H9 (cell line): Measurements from ENCODE around the gene C1QTNF6. TPM values are rescaled to one million over a fixed set of nuclear protein-coding genes. Genes with fewer than 3 reads are reported as not detected.

Experiments
- DNase-seq: peaks from one replicate; pipeline ENCODE4 v3.0.0-alpha.2; 2017
- H2AFZ ChIP-seq: one replicate; pipeline ENCODE4 v1.6.1; 2013; ENCODE audit warnings: mild to moderate bottlenecking, low read length, control low read depth, moderate library complexity
- H2AK5ac ChIP-seq: 2 replicates; pipeline ENCODE4 v1.6.1; 2013; ENCODE audit warnings: low read length, control low read depth, mixed read lengths; ENCODE audit not compliant: insufficient read length
- H2BK120ac ChIP-seq: one replicate; pipeline ENCODE4 v1.6.1; 2013; ENCODE audit warnings: low read depth, mild to moderate bottlenecking, low read length, control low read depth, inconsistent platforms; ENCODE audit not compliant: poor library complexity, severe bottlenecking
- H2BK12ac ChIP-seq: 2 replicates; pipeline ENCODE4 v1.6.1; 2013; ENCODE audit warnings: low read length, control low read depth, mixed read lengths, low read depth; ENCODE audit not compliant: insufficient read length
- H2BK15ac ChIP-seq: 2 replicates; pipeline ENCODE4 v1.6.1; 2013; ENCODE audit warnings: low read depth, low read length, control low read depth
- H2BK20ac ChIP-seq: one replicate; pipeline ENCODE4 v1.6.1; 2013; ENCODE audit warnings: low read depth, mild to moderate bottlenecking, low read length, control low read depth, inconsistent platforms; ENCODE audit not compliant: poor library complexity, severe bottlenecking
- H2BK5ac ChIP-seq: 2 replicates; pipeline ENCODE4 v1.6.1; 2013; ENCODE audit warnings: low read length, control low read depth, mixed read lengths; ENCODE audit not compliant: insufficient read length
- H3K14ac ChIP-seq: 2 replicates; pipeline ENCODE4 v1.6.1; 2013; ENCODE audit warnings: low read length, control low read depth; ENCODE audit not compliant: insufficient read depth
- H3K18ac ChIP-seq: 2 replicates; pipeline ENCODE4 v1.6.1; 2013; ENCODE audit warnings: low read depth, mild to moderate bottlenecking, mixed read lengths, low read length, control low read depth; ENCODE audit not compliant: insufficient read length
- H3K23ac ChIP-seq: 2 replicates; pipeline ENCODE4 v1.6.1; 2013; ENCODE audit warnings: low read length, control low read depth, mixed read lengths, low read depth; ENCODE audit not compliant: insufficient read length
- H3K23me2 ChIP-seq: 2 replicates; pipeline ENCODE4 v1.6.1; 2013; ENCODE audit warnings: low read depth, mild to moderate bottlenecking, mixed read lengths, low read length, control low read depth; ENCODE audit not compliant: insufficient read length, poor library complexity, severe bottlenecking
- H3K27ac ChIP-seq: 2 replicates; pipeline ENCODE4 v1.5.1; 2013; ENCODE audit warnings: low read length, control low read depth, mixed read lengths, low read depth; ENCODE audit not compliant: insufficient read length
- H3K27me3 ChIP-seq: 2 replicates; pipeline ENCODE4 v1.6.1; 2013; ENCODE audit warnings: low read length, control low read depth, inconsistent platforms; ENCODE audit not compliant: insufficient read depth
- H3K4ac ChIP-seq: 2 replicates; pipeline ENCODE4 v1.6.1; 2013; ENCODE audit warnings: low read depth, mild to moderate bottlenecking, control low read depth, inconsistent platforms, low read length, moderate library complexity
- H3K4me1 ChIP-seq: 2 replicates; pipeline ENCODE4 v1.6.1; 2013; ENCODE audit warnings: low read length, control low read depth, inconsistent platforms; ENCODE audit not compliant: insufficient read depth
- H3K4me2 ChIP-seq: 2 replicates; pipeline ENCODE4 v1.6.1; 2013; ENCODE audit warnings: low read length, control low read depth, mixed read lengths; ENCODE audit not compliant: insufficient read length, insufficient read depth
- H3K56ac ChIP-seq: 2 replicates; pipeline ENCODE4 v1.6.1; 2013; ENCODE audit warnings: low read depth, mild to moderate bottlenecking, mixed read lengths, low read length, control low read depth; ENCODE audit not compliant: insufficient read length
- H3K79me1 ChIP-seq: 2 replicates; pipeline ENCODE4 v1.6.1; 2013; ENCODE audit warnings: low read depth, mild to moderate bottlenecking, moderate library complexity, low read length, control low read depth, inconsistent platforms; ENCODE audit not compliant: insufficient read depth, poor library complexity, severe bottlenecking
- H3K79me2 ChIP-seq: 2 replicates; pipeline ENCODE4 v1.6.1; 2013; ENCODE audit warnings: low read length, control low read depth, inconsistent platforms; ENCODE audit not compliant: insufficient read depth
- H3K9ac ChIP-seq: 2 replicates; pipeline ENCODE4 v1.6.1; 2013; ENCODE audit warnings: low read length, control low read depth, mixed read lengths; ENCODE audit not compliant: insufficient read length; ENCODE audit errors: extremely low read depth
- H3K9me3 ChIP-seq: one replicate; pipeline ENCODE4 v1.6.1; 2013; ENCODE audit warnings: low read depth, low read length, inconsistent platforms; ENCODE audit not compliant: control insufficient read depth
- H3T11ph ChIP-seq: one replicate; pipeline ENCODE4 v1.6.1; 2013; ENCODE audit warnings: mild to moderate bottlenecking, low read length, control low read depth, inconsistent platforms
- H4K20me1 ChIP-seq: one replicate; pipeline ENCODE4 v1.6.1; 2013; ENCODE audit not compliant: control insufficient read depth, insufficient read length, insufficient read depth
- H4K5ac ChIP-seq: 2 replicates; pipeline ENCODE4 v1.6.1; 2013; ENCODE audit warnings: low read depth, mild to moderate bottlenecking, mixed read lengths, low read length, control low read depth; ENCODE audit not compliant: insufficient read length
- H4K8ac ChIP-seq: replicated peaks from 2 replicates; pipeline ENCODE4 v1.6.1; 2013; ENCODE audit warnings: low read length, control low read depth, mixed read lengths, low read depth; ENCODE audit not compliant: insufficient read length
- H4K91ac ChIP-seq: 2 replicates; pipeline ENCODE4 v1.6.1; 2013; ENCODE audit warnings: low read depth, mild to moderate bottlenecking, moderate library complexity, mixed read lengths, low read length, control low read depth; ENCODE audit not compliant: insufficient read length
- H3K27ac Mint-ChIP-seq, 3 experiments: 2 replicates in 2 of 3; 3 replicates in 1 of 3; pipeline ENCODE4 v1.8.0; 2020 to 2021; ENCODE audit warnings: mixed read lengths in 3 of 3, mild to moderate bottlenecking in 1 of 3, moderate library complexity in 1 of 3
- H3K27me3 Mint-ChIP-seq: 2 replicates; pipeline ENCODE4 v1.8.0; 2021; ENCODE audit warnings: low read depth, mild to moderate bottlenecking, moderate library complexity, mixed read lengths
- H3K36me3 Mint-ChIP-seq, 3 experiments: 2 replicates in 2 of 3; 3 replicates in 1 of 3; pipeline ENCODE4 v1.8.0; 2020 to 2021; ENCODE audit warnings: low read depth in 3 of 3, mixed read lengths in 3 of 3; ENCODE audit not compliant: insufficient read depth in 1 of 3
- H3K4me1 Mint-ChIP-seq, 2 experiments: 2 replicates each; pipeline ENCODE4 v1.8.0; 2020; ENCODE audit warnings: mixed read lengths in 2 of 2
- H3K4me3 Mint-ChIP-seq, 2 experiments: 2 replicates in 1 of 2; 3 replicates in 1 of 2; pipeline ENCODE4 v1.8.0; 2020 to 2021; ENCODE audit warnings: mild to moderate bottlenecking in 2 of 2, mixed read lengths in 2 of 2, moderate library complexity in 1 of 2
- H3K9me3 Mint-ChIP-seq, 2 experiments: 2 replicates in 1 of 2; 3 replicates in 1 of 2; pipeline ENCODE4 v1.8.0; 2020; ENCODE audit warnings: mild to moderate bottlenecking in 2 of 2, mixed read lengths in 2 of 2, moderate library complexity in 1 of 2
- WGBS: extraction: QIAGEN DNeasy Blood & Tissue Kit; methylation state at CpG from one replicate; pipeline ENCODE4 v1.1.7; 2013; ENCODE audit warnings: missing lambda C conversion rate, low lambda C conversion rate, mixed read lengths; ENCODE audit not compliant: insufficient read length; ENCODE audit errors: extremely low coverage; 5-methylcytosine and 5-hydroxymethylcytosine counted together
- total RNA-seq: library from RNA; stranded (reverse); gene quantifications from 2 replicates; pipeline ENCODE4 v1.2.1, GENCODE V29; 2021
- TF ChIP-seq, protein P1 (sequence below): fragments of 200-600 bp; sonication (generic); conservative IDR thresholded peaks from 3 replicates; pipeline ENCODE4 v1.8.0; 2021; ENCODE audit warnings: antibody characterized with exemption, mild to moderate bottlenecking

The C1QTNF6 gene
- total RNA-seq, 1 experiment from 2014 or later, result 5.0 TPM

DNA sequence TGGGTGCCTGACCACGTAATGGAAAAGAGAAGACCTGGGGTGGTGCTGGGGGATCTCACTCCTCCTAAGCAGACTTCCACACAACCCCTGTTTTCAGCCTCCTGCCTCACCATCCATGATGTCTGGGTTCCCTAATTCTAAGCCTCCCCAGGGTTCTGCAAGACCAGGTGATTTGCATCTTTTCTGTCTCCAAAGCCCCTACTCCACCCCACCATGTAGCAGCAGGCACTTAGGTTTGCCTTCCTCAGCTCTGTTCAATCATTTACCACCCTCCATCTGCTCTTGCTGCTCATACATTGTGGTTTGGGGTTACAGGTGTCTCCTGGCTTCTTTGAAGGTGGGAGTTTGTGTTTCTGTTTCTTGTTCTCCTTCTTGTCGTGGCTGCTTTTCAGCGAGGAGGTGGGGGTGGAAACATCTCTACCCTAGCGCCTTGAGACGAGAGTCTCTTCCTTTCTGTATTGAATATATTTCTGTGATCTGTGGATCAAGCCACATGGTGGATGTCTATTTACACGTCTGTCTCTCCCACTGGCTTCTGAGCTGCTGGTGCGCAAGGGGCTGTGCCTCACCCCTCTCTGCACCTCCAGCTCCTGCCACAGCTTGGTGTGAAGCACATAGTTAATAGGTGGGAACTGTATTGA lies 30.8 kb upstream of the C1QTNF6 start:
- Histone ChIP-seq H3T11ph (no peak overlapping the region), H4K20me1 (no peaks in the 10 kb centered on the region), H3K4me2 (no peak overlapping the region), H2AK5ac (no peak overlapping the region), H3K27me3 (no peaks in the 10 kb centered on the region), H3K4ac (no peak overlapping the region), H4K8ac (no peak overlapping the region), H3K18ac (no peak overlapping the region), H2BK15ac (no peak overlapping the region), H2AFZ (no peak overlapping the region), H3K9me3 (no peaks in the 10 kb centered on the region), H3K14ac (no peak overlapping the region), H2BK12ac (no peak overlapping the region), H2BK20ac (no peak overlapping the region), H4K5ac (no peak overlapping the region), H4K91ac (no peak overlapping the region), H3K79me1 (no peaks in the 10 kb centered on the region), H2BK120ac (no peak overlapping the region), H3K27ac (no peak overlapping the region), H3K79me2 (no peaks in the 10 kb centered on the region), H2BK5ac (no peak overlapping the region), H3K4me1 (no peaks in the 10 kb centered on the region), H3K23me2 (no peaks in the 10 kb centered on the region), H3K56ac (no peak overlapping the region), H3K23ac (no peak overlapping the region), H3K9ac (no peak overlapping the region)
- H3K9me3 Mint-ChIP-seq, result no peaks in the 10 kb centered on the region
- WGBS, result no CpG with 5 or more reads among the region's 7 CpGs
- no peak for DNase-seq
- H3K4me1 Mint-ChIP-seq, result peaks cover 15 to 33% of the 10 kb centered on the region in 2 experiments
- no peak overlapping the region for H3K27ac Mint-ChIP-seq
- no peak overlapping the region for H3K4me3 Mint-ChIP-seq
- no peaks in the 10 kb centered on the region; a peak in 1 of 7 replicates for H3K36me3 Mint-ChIP-seq
- TF ChIP-seq, protein P1, sequence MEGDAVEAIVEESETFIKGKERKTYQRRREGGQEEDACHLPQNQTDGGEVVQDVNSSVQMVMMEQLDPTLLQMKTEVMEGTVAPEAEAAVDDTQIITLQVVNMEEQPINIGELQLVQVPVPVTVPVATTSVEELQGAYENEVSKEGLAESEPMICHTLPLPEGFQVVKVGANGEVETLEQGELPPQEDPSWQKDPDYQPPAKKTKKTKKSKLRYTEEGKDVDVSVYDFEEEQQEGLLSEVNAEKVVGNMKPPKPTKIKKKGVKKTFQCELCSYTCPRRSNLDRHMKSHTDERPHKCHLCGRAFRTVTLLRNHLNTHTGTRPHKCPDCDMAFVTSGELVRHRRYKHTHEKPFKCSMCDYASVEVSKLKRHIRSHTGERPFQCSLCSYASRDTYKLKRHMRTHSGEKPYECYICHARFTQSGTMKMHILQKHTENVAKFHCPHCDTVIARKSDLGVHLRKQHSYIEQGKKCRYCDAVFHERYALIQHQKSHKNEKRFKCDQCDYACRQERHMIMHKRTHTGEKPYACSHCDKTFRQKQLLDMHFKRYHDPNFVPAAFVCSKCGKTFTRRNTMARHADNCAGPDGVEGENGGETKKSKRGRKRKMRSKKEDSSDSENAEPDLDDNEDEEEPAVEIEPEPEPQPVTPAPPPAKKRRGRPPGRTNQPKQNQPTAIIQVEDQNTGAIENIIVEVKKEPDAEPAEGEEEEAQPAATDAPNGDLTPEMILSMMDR, result no peak
- peaks cover 37% of the 10 kb centered on the region for H3K27me3 Mint-ChIP-seq
